Retinal pigment epithelial cell (primary cell): ENCODE measurements around the gene EGFR.
A peak's percentile ranks its signal among the peaks of the same experiment; 100 is the strongest.

ENCODE experiments used
- DNase-seq: peaks from one replicate; pipeline ENCODE4 v3.0.0-alpha.2; 2010; ENCODE audit warnings: low read depth
- H3K4me3 ChIP-seq: 2 replicates; pipeline ENCODE4 v1.5.1; 2011; ENCODE audit warnings: mild to moderate bottlenecking, low read length, control low read depth, moderate library complexity
- CTCF ChIP-seq: conservative IDR thresholded peaks from 2 replicates; pipeline ENCODE4 v1.5.1; 2011; ENCODE audit warnings: low read depth, low read length, control low read depth, inconsistent platforms

EGFR gene

GRCh38 chr7:55130395-55131141 is 111.8 kb downstream of the EGFR start:
- no peak overlapping the region for H3K4me3 ChIP-seq
- no peak for DNase-seq
- TF ChIP-seq CTCF: no peak

GRCh38 chr7:55131142-55131929 is 112.5 kb downstream of the EGFR start:
- H3K4me3 ChIP-seq: no peak overlapping the region
- no peak for DNase-seq
- no peak for TF ChIP-seq CTCF

- TF ChIP-seq CTCF: no peak
- H3K4me3 ChIP-seq: no peak overlapping the region
- no peak for DNase-seq
Observed at GRCh38 chr7:55132550-55132889, 113.7 kb downstream of the EGFR start.

GRCh38 chr7:55132890-55133551 is 114.2 kb downstream of the EGFR start:
- no peak overlapping the region for H3K4me3 ChIP-seq
- peak; percentile 96 for DNase-seq
- no peak for TF ChIP-seq CTCF

GRCh38 chr7:55133630-55134358 is 115.0 kb downstream of the EGFR start:
- peak; percentile 92 for DNase-seq
- no peak for TF ChIP-seq CTCF
- H3K4me3 ChIP-seq: no peak overlapping the region

GRCh38 chr7:55134359-55134725 is 115.5 kb downstream of the EGFR start:
- DNase-seq: no peak
- no peak overlapping the region for H3K4me3 ChIP-seq
- TF ChIP-seq CTCF: no peak
